ENCODE data around the gene PABPC1L. TPM values are rescaled to one million over a fixed set of nuclear protein-coding genes. Genes with fewer than 3 reads are reported as not detected.
"Not testable (repeated sequence)": the region's sequence is repeated elsewhere in the genome, so short reads cannot be mapped to it uniquely, and the experiment has no call there.

Gene PABPC1L
- 100 to 1,000 TPM; 129 to 142 TPM for total RNA-seq
- 57.0 TPM for polyA plus RNA-seq (2013, experiment 1 of 2)
- polyA plus RNA-seq (2013, experiment 2 of 2) = 41.6 TPM
- long read RNA-seq, experiment 1, partial matches to known transcripts = 2 of 9 reads
- long read RNA-seq, experiment 1, other reads (novel, unspliced or antisense) = 5 of 9 reads
- long read RNA-seq, experiment 2, transcript PABPC1L-207 (6 exons, 2,223 nt) = major isoform, 5 of 35 reads
- long read RNA-seq, experiment 2, partial matches to known transcripts = 1 of 35 reads
- long read RNA-seq, experiment 2, other reads (novel, unspliced or antisense) = 24 of 35 reads
- long read RNA-seq, experiment 3, transcript PABPC1L-207 (6 exons, 2,223 nt) = major isoform, 7 of 81 reads
- long read RNA-seq, experiment 3, partial matches to known transcripts = 8 of 81 reads
- long read RNA-seq, experiment 3, other reads (novel, unspliced or antisense) = 62 of 81 reads
- long read RNA-seq, experiment 4, partial matches to known transcripts = 1 of 22 reads
- long read RNA-seq, experiment 4, other reads (novel, unspliced or antisense) = 17 of 22 reads

DNA sequence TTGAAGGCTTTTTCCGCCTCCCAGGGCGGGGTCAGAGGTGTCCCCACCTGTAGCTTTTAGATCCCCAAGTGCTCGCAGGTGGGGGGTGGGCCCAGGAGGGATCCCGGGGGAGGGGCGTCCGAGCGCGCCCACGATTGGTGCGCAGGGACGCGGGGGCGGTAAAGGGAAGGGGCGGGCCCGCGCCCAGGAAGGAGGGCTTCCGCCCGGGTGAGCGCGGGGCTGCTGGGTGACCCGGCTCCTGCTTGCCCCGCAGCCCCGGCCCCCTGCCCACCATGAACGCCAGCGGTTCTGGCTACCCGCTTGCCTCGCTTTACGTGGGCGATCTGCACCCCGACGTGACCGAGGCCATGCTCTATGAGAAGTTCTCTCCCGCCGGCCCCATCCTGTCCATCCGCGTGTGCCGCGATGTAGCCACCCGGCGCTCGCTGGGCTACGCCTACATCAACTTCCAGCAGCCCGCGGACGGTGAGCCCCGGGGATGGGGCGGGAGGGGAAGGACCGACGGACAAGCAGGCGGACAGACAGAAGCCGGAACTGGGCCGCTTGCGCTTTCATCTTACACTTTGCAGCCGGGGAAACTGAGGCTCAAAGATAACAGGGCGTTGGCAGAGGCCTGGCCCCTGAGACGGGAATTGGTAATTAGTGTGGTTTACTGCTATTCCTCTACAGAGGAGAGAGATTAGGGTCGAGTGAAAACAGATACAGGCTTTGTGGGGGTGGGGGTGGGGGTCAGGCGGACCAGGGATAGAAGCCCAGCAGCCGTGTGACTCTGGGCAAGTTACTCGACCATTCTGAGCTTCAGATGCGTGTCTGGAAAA is at the start of gene PABPC1L:
PABPC1L (plus strand) TSS at position 189 of the 818 bp plus-strand sequence; CDS start at position 273, 84 bp downstream.
- peaks cover 65% of the 10 kb centered on the region for H3K36me3 ChIP-seq (ENCODE audit: control insufficient read depth, insufficient read depth, low read length)
- H3K27ac Mint-ChIP-seq = peak within 1 kb of the TSS; percentile 83
- H3K27me3 Mint-ChIP-seq (ENCODE audit: insufficient read depth) = no peaks in the 10 kb centered on the region
- peak within 1 kb of the TSS; percentile 81 for H3K4me3 ChIP-seq (ENCODE audit: low read length)
- peak within 1 kb of the TSS; percentile 79 for H3K4me3 Mint-ChIP-seq
- no peak within 1 kb of the TSS for H3K27ac ChIP-seq (ENCODE audit: low read depth, low read length)
- 1% methylated on average over 17 to 61 of the region's 61 CpGs for WGBS, 2 experiments (ENCODE audit: insufficient coverage in 1 of 2, insufficient read length in 1 of 2)
- peaks cover 26% of the 10 kb centered on the region for H3K4me1 Mint-ChIP-seq
- no peaks in the 10 kb centered on the region for H3K27me3 ChIP-seq (ENCODE audit: control insufficient read depth, insufficient read depth, low read length, poor library complexity, severe bottlenecking)
- peaks cover 59% of the 10 kb centered on the region for H3K36me3 Mint-ChIP-seq (ENCODE audit: low read depth)
- no peaks in the 10 kb centered on the region for H3K9me3 ChIP-seq (ENCODE audit: control insufficient read depth, low read length)
- H3K4me1 ChIP-seq (ENCODE audit: control insufficient read depth, insufficient read depth, low read length) = no peaks in the 10 kb centered on the region
- TF ChIP-seq CTCF (conservative IDR thresholded peaks at IDR 0.05) = no peak
- peak; percentile 96 for DNase-seq
- peak within 1 kb of the TSS; percentile 62 for H3K9ac ChIP-seq (ENCODE audit: extremely low read depth, low read length, poor library complexity, severe bottlenecking)
- no peaks in the 10 kb centered on the region for H3K9me3 Mint-ChIP-seq

DNA sequence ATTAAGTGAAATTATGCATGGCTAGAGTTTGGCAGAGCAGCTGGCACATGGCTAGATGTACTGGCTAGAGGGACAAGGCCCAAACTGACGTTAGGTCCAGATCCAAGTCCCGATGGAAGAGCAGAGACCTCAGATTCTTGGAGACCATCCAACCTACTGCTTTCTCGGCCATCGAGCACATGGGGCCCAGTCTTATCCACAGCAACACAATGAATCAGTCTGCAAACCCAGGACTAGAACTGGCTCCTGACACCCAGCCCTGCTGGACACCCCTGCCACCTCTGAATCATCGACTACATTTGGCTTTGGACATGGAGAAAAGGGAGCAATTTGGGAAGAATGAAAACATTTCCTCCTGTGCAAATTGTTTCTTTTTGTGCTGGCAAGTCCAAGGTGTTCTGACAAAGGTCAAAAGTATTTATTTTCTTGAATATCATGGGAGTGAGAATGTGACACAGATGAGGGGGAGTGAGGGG is 48.3 kb upstream of the PABPC1L start:
- Histone ChIP-seq H3K4me1 (ENCODE audit: control insufficient read depth, insufficient read depth, low read length) (peaks cover 4% of the 10 kb centered on the region), H3K36me3 (ENCODE audit: control insufficient read depth, insufficient read depth, low read length) (no peaks in the 10 kb centered on the region), H3K4me3 (ENCODE audit: low read length) (no peak overlapping the region), H3K9ac (ENCODE audit: extremely low read depth, low read length, poor library complexity, severe bottlenecking) (no peak overlapping the region), H3K27me3 (ENCODE audit: control insufficient read depth, insufficient read depth, low read length, poor library complexity, severe bottlenecking) (no peaks in the 10 kb centered on the region), H3K9me3 (ENCODE audit: control insufficient read depth, low read length) (no peaks in the 10 kb centered on the region), H3K27ac (ENCODE audit: low read depth, low read length) (no peak overlapping the region)
- Mint-ChIP-seq H3K27ac (no peak overlapping the region), H3K4me3 (no peak overlapping the region), H3K36me3 (ENCODE audit: low read depth) (no peaks in the 10 kb centered on the region), H3K9me3 (no peaks in the 10 kb centered on the region), H3K4me1 (peaks cover under 1% of the 10 kb centered on the region), H3K27me3 (ENCODE audit: insufficient read depth) (peaks cover 2% of the 10 kb centered on the region)
- 92 to 95% methylated on average over 5 of the region's 5 CpGs for WGBS, 2 experiments (ENCODE audit: insufficient coverage in 1 of 2, insufficient read length in 1 of 2)
- no peak for TF ChIP-seq CTCF (conservative IDR thresholded peaks at IDR 0.05)
- DNase-seq = no peak

GRCh38 chr20:44862286-44862685 is 47.6 kb upstream of the PABPC1L start:
- DNase-seq = no peak
- Mint-ChIP-seq H3K27me3 (ENCODE audit: insufficient read depth) (peaks cover 3% of the 10 kb centered on the region), H3K36me3 (ENCODE audit: low read depth) (no peaks in the 10 kb centered on the region), H3K9me3 (no peaks in the 10 kb centered on the region), H3K27ac (no peak overlapping the region), H3K4me3 (no peak overlapping the region), H3K4me1 (no peaks in the 10 kb centered on the region)
- WGBS, 2 experiments (ENCODE audit: insufficient coverage in 1 of 2, insufficient read length in 1 of 2) = 88 to 89% methylated on average over 2 of the region's 2 CpGs
- Histone ChIP-seq H3K36me3 (ENCODE audit: control insufficient read depth, insufficient read depth, low read length) (no peaks in the 10 kb centered on the region), H3K4me3 (ENCODE audit: low read length) (no peak overlapping the region), H3K9ac (ENCODE audit: extremely low read depth, low read length, poor library complexity, severe bottlenecking) (no peak overlapping the region), H3K27ac (ENCODE audit: low read depth, low read length) (no peak overlapping the region), H3K9me3 (ENCODE audit: control insufficient read depth, low read length) (no peaks in the 10 kb centered on the region), H3K27me3 (ENCODE audit: control insufficient read depth, insufficient read depth, low read length, poor library complexity, severe bottlenecking) (no peaks in the 10 kb centered on the region), H3K4me1 (ENCODE audit: control insufficient read depth, insufficient read depth, low read length) (no peaks in the 10 kb centered on the region)
- TF ChIP-seq CTCF (conservative IDR thresholded peaks at IDR 0.05) = no peak

DNA sequence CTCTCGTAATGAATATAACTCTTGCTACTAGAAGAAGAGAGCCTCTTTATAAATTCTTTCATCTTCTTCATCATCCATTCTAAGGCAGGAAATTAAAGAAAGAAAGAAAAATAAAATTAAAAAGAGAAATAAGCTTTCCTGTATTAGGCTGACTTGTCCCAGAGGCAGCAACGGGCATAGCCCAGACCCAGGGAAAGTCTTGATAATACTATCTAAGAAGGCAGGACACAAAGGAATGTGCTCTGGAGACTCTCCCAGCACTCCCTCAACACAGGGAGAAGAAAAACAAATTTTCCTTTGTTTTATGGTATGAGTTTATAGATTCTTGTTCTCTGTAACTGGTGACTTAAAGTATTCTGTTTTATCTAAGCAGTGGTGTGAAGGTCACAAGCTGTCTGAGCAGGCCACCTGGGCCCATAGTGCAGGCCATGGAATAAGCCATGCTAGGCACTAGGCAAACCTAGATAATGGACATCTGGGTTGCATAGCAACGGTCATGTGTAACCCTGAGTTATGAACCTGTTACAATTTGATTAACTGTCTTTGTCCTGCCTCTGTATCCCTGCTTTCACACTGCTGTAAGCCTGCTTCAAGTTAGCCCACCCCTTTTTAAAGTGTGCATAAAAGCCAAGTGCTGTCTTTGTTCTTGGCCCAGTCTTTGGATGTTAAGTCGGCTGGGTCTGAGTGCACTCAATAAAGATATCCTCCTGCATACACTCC is 46.3 kb upstream of the PABPC1L start:
- H3K27ac Mint-ChIP-seq; H3K36me3 Mint-ChIP-seq (ENCODE audit: low read depth); H3K9me3 ChIP-seq (ENCODE audit: control insufficient read depth, low read length); H3K9me3 Mint-ChIP-seq; H3K9ac ChIP-seq (ENCODE audit: extremely low read depth, low read length, poor library complexity, severe bottlenecking); H3K4me1 ChIP-seq (ENCODE audit: control insufficient read depth, insufficient read depth, low read length); DNase-seq; H3K4me3 ChIP-seq (ENCODE audit: low read length); H3K4me1 Mint-ChIP-seq; H3K27me3 ChIP-seq (ENCODE audit: control insufficient read depth, insufficient read depth, low read length, poor library complexity, severe bottlenecking); H3K4me3 Mint-ChIP-seq; H3K36me3 ChIP-seq (ENCODE audit: control insufficient read depth, insufficient read depth, low read length): not testable (repeated sequence)
- H3K27me3 Mint-ChIP-seq (ENCODE audit: insufficient read depth) = peaks cover 10% of the 10 kb centered on the region
- peak overlapping the region; percentile 36 for H3K27ac ChIP-seq (ENCODE audit: low read depth, low read length)
- 78 to 89% methylated on average over 3 to 4 of the region's 4 CpGs for WGBS, 2 experiments (ENCODE audit: insufficient coverage in 1 of 2, insufficient read length in 1 of 2)
